Adipocyte (in vitro differentiated cells): Measurements from ENCODE around the gene CPEB3.
"Not testable (repeated sequence)": the region's sequence is repeated elsewhere in the genome, so short reads cannot be mapped to it uniquely, and the experiment has no call there.

Experiments used
- DNase-seq: peaks from one replicate; pipeline ENCODE4 v3.0.0-alpha.2; 2015; ENCODE audit warnings: low read depth
- H3K27me3 ChIP-seq: replicated peaks from 2 replicates; pipeline ENCODE4 v1.7.0; 2013; ENCODE audit warnings: mild to moderate bottlenecking, low read length, moderate library complexity; ENCODE audit not compliant: control insufficient read depth, insufficient read depth
- H3K36me3 ChIP-seq: 2 replicates; pipeline ENCODE4 v1.7.0; 2013; ENCODE audit warnings: low read length, mild to moderate bottlenecking, moderate library complexity; ENCODE audit not compliant: control insufficient read depth, insufficient read depth, severe bottlenecking
- H3K4me1 ChIP-seq: 2 replicates; pipeline ENCODE4 v1.7.0; 2013; ENCODE audit warnings: mild to moderate bottlenecking, low read length, moderate library complexity; ENCODE audit not compliant: control insufficient read depth, insufficient read depth
- H3K4me3 ChIP-seq: 2 replicates; pipeline ENCODE4 v1.7.0; 2013; ENCODE audit warnings: mild to moderate bottlenecking, low read length, moderate library complexity
- H3K9ac ChIP-seq: 2 replicates; pipeline ENCODE4 v1.7.0; 2013; ENCODE audit warnings: mild to moderate bottlenecking, low read length, moderate library complexity
- H3K9me3 ChIP-seq: 2 replicates; pipeline ENCODE4 v1.7.0; 2013; ENCODE audit warnings: mild to moderate bottlenecking, low read length, moderate library complexity; ENCODE audit not compliant: control insufficient read depth

CPEB3 gene

GRCh38 chr10:92164036-92164696 is 126.7 kb downstream of the CPEB3 start:
- H3K9me3 ChIP-seq: peaks cover 9% of the 10 kb centered on the region
- DNase-seq: no peak
- H3K4me1 ChIP-seq: no peaks in the 10 kb centered on the region
- no peak overlapping the region for H3K4me3 ChIP-seq
- H3K9ac ChIP-seq: no peak overlapping the region
- H3K27me3 ChIP-seq: no peaks in the 10 kb centered on the region
- peaks cover 5% of the 10 kb centered on the region for H3K36me3 ChIP-seq

DNA sequence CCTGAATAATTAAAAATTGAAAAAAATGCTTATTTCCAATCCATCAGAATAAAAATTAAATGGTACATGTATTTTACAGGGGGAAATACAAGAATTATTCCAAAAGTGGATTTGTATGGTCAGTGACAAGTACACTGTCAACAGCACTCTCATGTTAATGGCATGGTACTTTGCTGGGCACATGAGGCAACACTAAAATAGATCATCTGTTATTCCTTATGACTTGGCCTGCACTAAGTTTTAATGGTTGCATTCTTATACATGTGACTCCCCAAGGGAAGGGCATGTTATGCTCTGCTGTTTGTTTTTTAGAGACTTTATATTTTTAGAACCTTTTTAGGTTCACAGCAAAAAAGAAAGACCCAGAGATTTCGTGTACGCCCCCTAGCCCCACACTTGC is 128.3 kb downstream of the CPEB3 start:
- H3K9ac ChIP-seq: no peak overlapping the region
- DNase-seq: no peak
- peaks cover 9% of the 10 kb centered on the region for H3K9me3 ChIP-seq
- H3K27me3 ChIP-seq: no peaks in the 10 kb centered on the region
- peaks cover 5% of the 10 kb centered on the region for H3K36me3 ChIP-seq
- no peak overlapping the region for H3K4me3 ChIP-seq
- no peaks in the 10 kb centered on the region for H3K4me1 ChIP-seq

GRCh38 chr10:92156874-92157773 is 133.8 kb downstream of the CPEB3 start:
- no peak for DNase-seq
- Histone ChIP-seq H3K36me3 (no peaks in the 10 kb centered on the region), H3K4me3 (peak overlapping the region; percentile 43), H3K9me3 (no peaks in the 10 kb centered on the region), H3K4me1 (peaks cover 5% of the 10 kb centered on the region), H3K27me3 (no peaks in the 10 kb centered on the region), H3K9ac (no peak overlapping the region)

DNA sequence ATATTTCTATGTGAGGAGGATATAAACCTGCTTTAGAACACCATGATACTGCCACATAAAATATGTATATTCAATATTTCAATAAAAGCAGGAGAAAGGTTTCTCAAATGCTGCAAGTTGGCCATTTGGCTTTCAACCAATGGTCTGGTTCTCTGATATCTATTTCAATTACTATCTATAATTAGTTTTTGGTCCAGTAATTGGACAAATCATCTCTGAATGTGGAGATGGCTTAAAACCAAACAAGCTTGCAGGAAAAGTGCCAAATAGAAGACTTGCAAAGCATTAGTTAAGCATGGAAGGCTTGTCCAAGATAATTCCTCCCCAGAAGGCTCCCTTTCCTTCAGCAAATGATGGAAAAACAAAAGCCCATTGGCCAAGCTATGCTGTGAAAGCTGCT is 140.1 kb downstream of the CPEB3 start:
- Histone ChIP-seq H3K27me3 (no peaks in the 10 kb centered on the region), H3K9me3 (no peaks in the 10 kb centered on the region), H3K9ac (no peak overlapping the region), H3K4me3 (no peak overlapping the region), H3K4me1 (peaks cover 3% of the 10 kb centered on the region), H3K36me3 (no peaks in the 10 kb centered on the region)
- no peak for DNase-seq

DNA sequence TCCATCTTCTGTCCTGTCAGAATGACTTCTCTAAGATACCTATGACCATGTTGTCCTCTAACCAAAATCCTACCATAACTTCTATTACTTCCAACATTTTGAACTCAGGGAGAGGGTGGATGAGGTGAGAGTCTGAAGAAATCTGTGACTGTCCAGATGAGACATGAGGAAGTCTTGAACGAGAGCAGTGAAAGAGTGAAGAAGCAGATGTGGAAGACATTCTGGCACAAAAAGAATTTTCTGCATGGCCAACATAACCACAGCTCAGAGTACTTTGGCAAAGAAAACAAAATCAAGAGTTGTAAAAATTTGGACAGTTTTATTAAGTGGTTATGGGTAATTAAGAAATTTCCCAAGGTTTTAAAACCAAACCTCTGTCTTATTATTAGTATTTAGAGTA is 141.6 kb downstream of the CPEB3 start:
- Histone ChIP-seq H3K27me3 (no peaks in the 10 kb centered on the region), H3K9me3 (no peaks in the 10 kb centered on the region), H3K36me3 (no peaks in the 10 kb centered on the region), H3K9ac (no peak overlapping the region), H3K4me1 (peaks cover 6% of the 10 kb centered on the region), H3K4me3 (no peak overlapping the region)
- no peak for DNase-seq

DNA sequence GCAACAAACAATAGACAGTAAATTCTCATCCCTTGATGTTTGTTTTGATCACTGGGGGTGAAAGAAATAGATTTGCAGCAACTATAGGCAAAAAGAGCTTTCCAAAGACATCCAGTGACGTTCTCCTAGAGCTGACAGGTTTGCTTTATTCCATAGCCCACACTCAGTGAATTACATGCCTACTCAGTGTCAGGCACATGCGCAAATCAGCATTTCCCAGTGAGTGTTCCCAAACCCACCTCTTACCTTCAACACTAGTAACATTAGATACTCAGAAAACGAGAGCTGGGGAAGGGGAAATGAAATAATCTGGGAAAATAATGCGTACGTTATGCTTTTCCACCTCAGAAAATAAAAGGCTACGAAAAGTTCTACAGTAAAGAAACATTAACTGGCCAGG is 144.1 kb downstream of the CPEB3 start:
- no peaks in the 10 kb centered on the region for H3K36me3 ChIP-seq
- H3K9ac ChIP-seq: no peak overlapping the region
- DNase-seq: no peak
- H3K4me3 ChIP-seq: no peak overlapping the region
- H3K4me1 ChIP-seq: peaks cover 6% of the 10 kb centered on the region
- H3K9me3 ChIP-seq: no peaks in the 10 kb centered on the region
- H3K27me3 ChIP-seq: no peaks in the 10 kb centered on the region

DNA sequence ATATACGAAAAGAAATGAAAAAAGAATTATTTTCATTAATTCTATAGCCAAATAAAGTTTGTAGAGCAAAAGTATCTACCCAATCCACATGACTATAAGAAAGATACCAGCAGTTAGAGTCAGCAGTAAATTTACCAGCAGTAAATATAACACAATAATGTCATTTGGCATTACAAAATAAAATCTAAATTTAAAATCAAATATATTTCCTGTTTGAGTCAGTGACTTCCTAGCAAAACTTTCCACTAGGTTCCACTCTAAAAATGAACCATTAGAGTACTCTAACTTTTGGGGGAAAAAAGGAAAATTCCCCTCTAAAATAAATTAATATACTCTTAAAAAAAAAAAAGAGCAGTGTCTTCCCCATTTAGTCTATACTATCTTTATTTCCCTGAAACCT is 144.8 kb downstream of the CPEB3 start:
- H3K36me3 ChIP-seq: no peaks in the 10 kb centered on the region
- no peak overlapping the region for H3K9ac ChIP-seq
- peaks cover 6% of the 10 kb centered on the region for H3K4me1 ChIP-seq
- no peaks in the 10 kb centered on the region for H3K27me3 ChIP-seq
- no peaks in the 10 kb centered on the region for H3K9me3 ChIP-seq
- H3K4me3 ChIP-seq: no peak overlapping the region
- no peak for DNase-seq

GRCh38 chr10:92142949-92143348 is 147.9 kb downstream of the CPEB3 start:
- H3K36me3 ChIP-seq: no peaks in the 10 kb centered on the region
- H3K9ac ChIP-seq: no peak overlapping the region
- DNase-seq: peak; percentile 8
- H3K4me3 ChIP-seq: no peak overlapping the region
- peaks cover 6% of the 10 kb centered on the region for H3K4me1 ChIP-seq
- H3K27me3 ChIP-seq: no peaks in the 10 kb centered on the region
- no peaks in the 10 kb centered on the region for H3K9me3 ChIP-seq

GRCh38 chr10:92142512-92142911 is 148.4 kb downstream of the CPEB3 start:
- DNase-seq: peak; percentile 6
- no peak overlapping the region for H3K4me3 ChIP-seq
- peaks cover 6% of the 10 kb centered on the region for H3K4me1 ChIP-seq
- H3K36me3 ChIP-seq: no peaks in the 10 kb centered on the region
- H3K27me3 ChIP-seq: no peaks in the 10 kb centered on the region
- H3K9me3 ChIP-seq: no peaks in the 10 kb centered on the region
- no peak overlapping the region for H3K9ac ChIP-seq

GRCh38 chr10:92141147-92141546 is 149.7 kb downstream of the CPEB3 start:
- not testable (repeated sequence) for H3K4me1 ChIP-seq, H3K27me3 ChIP-seq, H3K4me3 ChIP-seq, DNase-seq, H3K9me3 ChIP-seq, H3K36me3 ChIP-seq, H3K9ac ChIP-seq

DNA sequence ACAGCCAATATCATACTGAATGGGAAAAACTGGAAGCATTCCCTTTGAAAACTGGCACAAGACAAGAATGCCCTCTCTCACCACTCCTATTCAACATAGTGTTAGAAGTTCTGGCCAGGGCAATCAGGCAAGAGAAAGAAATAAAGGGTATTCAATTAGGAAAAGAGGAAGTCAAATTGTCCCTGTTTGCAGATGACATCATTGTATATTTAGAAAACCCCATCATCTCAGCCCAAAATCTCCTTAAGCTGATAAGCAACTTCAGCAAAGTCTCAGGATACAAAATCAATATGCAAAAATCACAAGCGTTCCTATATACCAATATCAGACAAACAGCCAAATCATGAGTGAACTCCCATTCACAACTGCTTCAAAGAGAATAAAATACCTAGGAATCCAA is 156.8 kb downstream of the CPEB3 start:
- H3K36me3 ChIP-seq, DNase-seq, H3K4me3 ChIP-seq, H3K4me1 ChIP-seq, H3K9ac ChIP-seq, H3K27me3 ChIP-seq, H3K9me3 ChIP-seq: not testable (repeated sequence)
